ENCODE data around the gene DPYSL5.

DPYSL5 gene

GRCh38 chr2:26847307-26847654 lies 651 bp upstream of the DPYSL5 start:
- Histone ChIP-seq H3K4me3 (ENCODE audit: low read length) (peak overlapping the region; percentile 43), H2BK120ac (ENCODE audit: low read depth, low read length) (no peak overlapping the region), H2BK15ac (replicated peaks; ENCODE audit: low read depth) (no peak overlapping the region), H4K8ac (ENCODE audit: low read depth, low read length) (no peak overlapping the region), H3K27ac (ENCODE audit: low read depth, low read length) (no peak overlapping the region), H3K79me2 (ENCODE audit: control insufficient read depth, insufficient read depth, low read length) (no peaks in the 10 kb centered on the region), H3K23ac (ENCODE audit: low read length) (no peak overlapping the region), H3K9ac (ENCODE audit: low read length) (peak overlapping the region; percentile 63), H3K79me1 (ENCODE audit: low read length) (no peaks in the 10 kb centered on the region), H2AK5ac (ENCODE audit: low read length) (no peak overlapping the region), H2BK5ac (ENCODE audit: low read length) (no peak overlapping the region), H3K56ac (ENCODE audit: low read length) (peak overlapping the region; percentile 84), H3K4me2 (ENCODE audit: low read length) (peak overlapping the region; percentile 67), H3K36me3 (ENCODE audit: control insufficient read depth, insufficient read depth, low read length) (no peaks in the 10 kb centered on the region), H4K5ac (ENCODE audit: low read length) (no peak overlapping the region), H3K4me1 (ENCODE audit: control insufficient read depth, low read depth, low read length) (no peaks in the 10 kb centered on the region), H3K4ac (ENCODE audit: low read depth, low read length) (no peak overlapping the region), H3K27me3 (ENCODE audit: insufficient read depth, low read length, poor library complexity) (peaks cover 43% of the 10 kb centered on the region), H3K18ac (ENCODE audit: low read length) (no peak overlapping the region)
- DNase-seq, result no peak
- WGBS (ENCODE audit: extremely low coverage, insufficient coverage, low lambda C conversion rate), result no CpG with 5 or more reads among the region's 27 CpGs

GRCh38 chr2:26848336-26849055 lies 564 bp downstream of the DPYSL5 start:
- Histone ChIP-seq H3K9ac (ENCODE audit: low read length) (peak overlapping the region; percentile 38), H3K79me2 (ENCODE audit: control insufficient read depth, insufficient read depth, low read length) (no peaks in the 10 kb centered on the region), H2AK5ac (ENCODE audit: low read length) (no peak overlapping the region), H3K18ac (ENCODE audit: low read length) (no peak overlapping the region), H3K36me3 (ENCODE audit: control insufficient read depth, insufficient read depth, low read length) (no peaks in the 10 kb centered on the region), H3K4me2 (ENCODE audit: low read length) (peak overlapping the region; percentile 71), H2BK120ac (ENCODE audit: low read depth, low read length) (no peak overlapping the region), H3K27me3 (ENCODE audit: insufficient read depth, low read length, poor library complexity) (peaks cover 48% of the 10 kb centered on the region), H2BK15ac (replicated peaks; ENCODE audit: low read depth) (no peak overlapping the region), H4K8ac (ENCODE audit: low read depth, low read length) (no peak overlapping the region), H3K4me1 (ENCODE audit: control insufficient read depth, low read depth, low read length) (no peaks in the 10 kb centered on the region), H3K23ac (ENCODE audit: low read length) (no peak overlapping the region), H4K5ac (ENCODE audit: low read length) (no peak overlapping the region), H3K4ac (ENCODE audit: low read depth, low read length) (no peak overlapping the region), H3K27ac (ENCODE audit: low read depth, low read length) (no peak overlapping the region), H3K56ac (ENCODE audit: low read length) (peak overlapping the region; percentile 70), H2BK5ac (ENCODE audit: low read length) (no peak overlapping the region), H3K79me1 (ENCODE audit: low read length) (no peaks in the 10 kb centered on the region), H3K4me3 (ENCODE audit: low read length) (peak overlapping the region; percentile 9)
- DNase-seq, result peak; percentile 40
- WGBS (ENCODE audit: extremely low coverage, insufficient coverage, low lambda C conversion rate), result no CpG with 5 or more reads among the region's 75 CpGs

- Histone ChIP-seq H3K36me3 (ENCODE audit: control insufficient read depth, insufficient read depth, low read length) (no peaks in the 10 kb centered on the region), H2BK120ac (ENCODE audit: low read depth, low read length) (no peak overlapping the region), H3K27ac (ENCODE audit: low read depth, low read length) (no peak overlapping the region), H3K27me3 (ENCODE audit: insufficient read depth, low read length, poor library complexity) (peaks cover 48% of the 10 kb centered on the region), H3K9ac (ENCODE audit: low read length) (no peak overlapping the region), H3K79me2 (ENCODE audit: control insufficient read depth, insufficient read depth, low read length) (no peaks in the 10 kb centered on the region), H3K4me3 (ENCODE audit: low read length) (no peak overlapping the region), H2AK5ac (ENCODE audit: low read length) (no peak overlapping the region), H3K18ac (ENCODE audit: low read length) (no peak overlapping the region), H3K56ac (ENCODE audit: low read length) (no peak overlapping the region), H3K79me1 (ENCODE audit: low read length) (no peaks in the 10 kb centered on the region), H3K4ac (ENCODE audit: low read depth, low read length) (no peak overlapping the region), H3K23ac (ENCODE audit: low read length) (no peak overlapping the region), H4K8ac (ENCODE audit: low read depth, low read length) (no peak overlapping the region), H2BK5ac (ENCODE audit: low read length) (no peak overlapping the region), H3K4me1 (ENCODE audit: control insufficient read depth, low read depth, low read length) (no peaks in the 10 kb centered on the region), H2BK15ac (replicated peaks; ENCODE audit: low read depth) (no peak overlapping the region), H3K4me2 (ENCODE audit: low read length) (peak overlapping the region; percentile 71), H4K5ac (ENCODE audit: low read length) (no peak overlapping the region)
- DNase-seq, result peak; percentile 34
- no CpG with 5 or more reads among the region's 75 CpGs for WGBS (ENCODE audit: extremely low coverage, insufficient coverage, low lambda C conversion rate)
Observed at GRCh38 chr2:26849056-26849999, 1.4 kb downstream of the DPYSL5 start.

- H2AK5ac ChIP-seq (ENCODE audit: low read length), result no peak overlapping the region
- no peak overlapping the region for H4K8ac ChIP-seq (ENCODE audit: low read depth, low read length)
- H3K27me3 ChIP-seq (ENCODE audit: insufficient read depth, low read length, poor library complexity), result peaks cover 48% of the 10 kb centered on the region
- H3K4me3 ChIP-seq (ENCODE audit: low read length), result no peak overlapping the region
- DNase-seq, result no peak
- H3K27ac ChIP-seq (ENCODE audit: low read depth, low read length), result no peak overlapping the region
- H3K79me1 ChIP-seq (ENCODE audit: low read length), result no peaks in the 10 kb centered on the region
- no peaks in the 10 kb centered on the region for H3K4me1 ChIP-seq (ENCODE audit: control insufficient read depth, low read depth, low read length)
- H3K4ac ChIP-seq (ENCODE audit: low read depth, low read length), result no peak overlapping the region
- no peak overlapping the region for H4K5ac ChIP-seq (ENCODE audit: low read length)
- no peaks in the 10 kb centered on the region for H3K36me3 ChIP-seq (ENCODE audit: control insufficient read depth, insufficient read depth, low read length)
- H3K9ac ChIP-seq (ENCODE audit: low read length), result no peak overlapping the region
- H3K23ac ChIP-seq (ENCODE audit: low read length), result no peak overlapping the region
- no peak overlapping the region for H3K4me2 ChIP-seq (ENCODE audit: low read length)
- no CpG with 5 or more reads among the region's 25 CpGs for WGBS (ENCODE audit: extremely low coverage, insufficient coverage, low lambda C conversion rate)
- H2BK15ac ChIP-seq (replicated peaks; ENCODE audit: low read depth), result no peak overlapping the region
- H3K56ac ChIP-seq (ENCODE audit: low read length), result no peak overlapping the region
- no peak overlapping the region for H3K18ac ChIP-seq (ENCODE audit: low read length)
- H2BK5ac ChIP-seq (ENCODE audit: low read length), result no peak overlapping the region
- no peak overlapping the region for H2BK120ac ChIP-seq (ENCODE audit: low read depth, low read length)
- no peaks in the 10 kb centered on the region for H3K79me2 ChIP-seq (ENCODE audit: control insufficient read depth, insufficient read depth, low read length)
Observed at GRCh38 chr2:26850000-26850431, 2.1 kb downstream of the DPYSL5 start.

GRCh38 chr2:26850505-26850904 lies 2.6 kb downstream of the DPYSL5 start:
- no peak overlapping the region for H3K4ac ChIP-seq (ENCODE audit: low read depth, low read length)
- no peak overlapping the region for H2AK5ac ChIP-seq (ENCODE audit: low read length)
- H4K5ac ChIP-seq (ENCODE audit: low read length), result no peak overlapping the region
- H3K4me3 ChIP-seq (ENCODE audit: low read length), result no peak overlapping the region
- H3K79me2 ChIP-seq (ENCODE audit: control insufficient read depth, insufficient read depth, low read length), result no peaks in the 10 kb centered on the region
- no peak for DNase-seq
- H3K18ac ChIP-seq (ENCODE audit: low read length), result no peak overlapping the region
- H2BK5ac ChIP-seq (ENCODE audit: low read length), result no peak overlapping the region
- WGBS (ENCODE audit: extremely low coverage, insufficient coverage, low lambda C conversion rate), result no CpG with 5 or more reads among the region's 1 CpG
- peaks cover 48% of the 10 kb centered on the region for H3K27me3 ChIP-seq (ENCODE audit: insufficient read depth, low read length, poor library complexity)
- H3K27ac ChIP-seq (ENCODE audit: low read depth, low read length), result no peak overlapping the region
- no peak overlapping the region for H3K56ac ChIP-seq (ENCODE audit: low read length)
- H3K9ac ChIP-seq (ENCODE audit: low read length), result no peak overlapping the region
- H2BK15ac ChIP-seq (replicated peaks; ENCODE audit: low read depth), result no peak overlapping the region
- no peaks in the 10 kb centered on the region for H3K36me3 ChIP-seq (ENCODE audit: control insufficient read depth, insufficient read depth, low read length)
- no peak overlapping the region for H3K4me2 ChIP-seq (ENCODE audit: low read length)
- no peak overlapping the region for H4K8ac ChIP-seq (ENCODE audit: low read depth, low read length)
- H2BK120ac ChIP-seq (ENCODE audit: low read depth, low read length), result no peak overlapping the region
- no peak overlapping the region for H3K23ac ChIP-seq (ENCODE audit: low read length)
- H3K4me1 ChIP-seq (ENCODE audit: control insufficient read depth, low read depth, low read length), result no peaks in the 10 kb centered on the region
- H3K79me1 ChIP-seq (ENCODE audit: low read length), result no peaks in the 10 kb centered on the region

Measured in mesendoderm (in vitro differentiated cells).